Mammary epithelial cell (primary cell): ENCODE measurements around the gene NSUN6.

Experiments
- EZH2 ChIP-seq: IDR thresholded peaks from 2 replicates; pipeline ENCODE4 v1.6.1; 2012; ENCODE audit warnings: low read length, inconsistent platforms, borderline replicate concordance
- TF ChIP-seq, protein P1 (sequence below), 2 donors: IDR thresholded peaks in 1 of 2; conservative IDR thresholded peaks in 1 of 2; 2 replicates each; pipeline ENCODE4 v1.5.1; 2011 to 2012; ENCODE audit warnings: inconsistent platforms in 2 of 2, low read length in 2 of 2, mild to moderate bottlenecking in 2 of 2, control low read depth in 1 of 2, low read depth in 1 of 2; ENCODE audit not compliant: insufficient read depth in 1 of 2; ENCODE audit errors: extremely low read depth in 1 of 2

DNA sequence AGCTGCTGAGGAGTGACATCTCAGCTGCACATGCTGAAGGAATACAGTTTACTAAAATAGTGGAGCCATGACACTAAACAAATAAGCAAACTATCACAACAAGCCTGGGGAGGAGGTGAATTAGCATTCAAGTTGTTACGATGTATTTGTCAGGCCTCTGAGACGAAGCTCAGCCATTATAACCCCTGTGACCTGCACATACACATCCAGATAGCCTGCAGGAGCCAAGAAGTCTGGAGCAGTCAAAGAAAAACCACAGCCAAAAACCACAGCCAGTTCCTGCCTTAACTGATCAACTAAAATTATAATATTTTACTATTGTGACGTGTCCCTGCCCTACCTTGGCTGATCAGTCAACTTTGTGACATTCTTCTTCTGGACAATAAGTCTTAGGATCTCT lies 68.6 kb downstream of the NSUN6 start:
- TF ChIP-seq, protein P1, sequence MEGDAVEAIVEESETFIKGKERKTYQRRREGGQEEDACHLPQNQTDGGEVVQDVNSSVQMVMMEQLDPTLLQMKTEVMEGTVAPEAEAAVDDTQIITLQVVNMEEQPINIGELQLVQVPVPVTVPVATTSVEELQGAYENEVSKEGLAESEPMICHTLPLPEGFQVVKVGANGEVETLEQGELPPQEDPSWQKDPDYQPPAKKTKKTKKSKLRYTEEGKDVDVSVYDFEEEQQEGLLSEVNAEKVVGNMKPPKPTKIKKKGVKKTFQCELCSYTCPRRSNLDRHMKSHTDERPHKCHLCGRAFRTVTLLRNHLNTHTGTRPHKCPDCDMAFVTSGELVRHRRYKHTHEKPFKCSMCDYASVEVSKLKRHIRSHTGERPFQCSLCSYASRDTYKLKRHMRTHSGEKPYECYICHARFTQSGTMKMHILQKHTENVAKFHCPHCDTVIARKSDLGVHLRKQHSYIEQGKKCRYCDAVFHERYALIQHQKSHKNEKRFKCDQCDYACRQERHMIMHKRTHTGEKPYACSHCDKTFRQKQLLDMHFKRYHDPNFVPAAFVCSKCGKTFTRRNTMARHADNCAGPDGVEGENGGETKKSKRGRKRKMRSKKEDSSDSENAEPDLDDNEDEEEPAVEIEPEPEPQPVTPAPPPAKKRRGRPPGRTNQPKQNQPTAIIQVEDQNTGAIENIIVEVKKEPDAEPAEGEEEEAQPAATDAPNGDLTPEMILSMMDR (conservative IDR thresholded peaks at IDR 0.05 in 1 of 2, IDR thresholded peaks at IDR 0.05 in 1 of 2; ENCODE audit: extremely low read depth in 1 of 2, insufficient read depth in 1 of 2, low read depth in 1 of 2, low read length in 2 of 2) = no peak
- TF ChIP-seq EZH2 = no peak
